Bronchial epithelial cell (primary cell): Measurements from ENCODE around the gene DLX5. TPM values are rescaled to one million over a fixed set of nuclear protein-coding genes. Genes with fewer than 3 reads are reported as not detected.

ENCODE experiments used
- DNase-seq: peaks from one replicate; pipeline ENCODE4 v3.0.0-alpha.2; 2010; ENCODE audit warnings: low read depth
- FAIRE-seq: peaks from 2 replicates; lab custom pipeline; 2011; peaks lifted over from hg19 to GRCh38; lab: Jason Lieb, UNC
- H3K27me3 ChIP-seq: 2 replicates; pipeline ENCODE4 v1.5.1; 2011; ENCODE audit warnings: low read length; ENCODE audit not compliant: control insufficient read depth, insufficient read depth
- H3K36me3 ChIP-seq: 2 replicates; pipeline ENCODE4 v1.5.1; 2011; ENCODE audit warnings: low read length; ENCODE audit not compliant: control insufficient read depth, insufficient read depth
- H3K4me3 ChIP-seq: 2 replicates; pipeline ENCODE4 v1.5.1; 2011; ENCODE audit warnings: mild to moderate bottlenecking, low read depth, low read length, control low read depth
- total RNA-seq: library from RNA; depleted of rRNA; stranded (reverse); fragments of >200 nt; gene quantifications from 2 replicates; pipeline ENCODE4 v1.2.1, GENCODE V29; 2014
- TF ChIP-seq, protein P1 (sequence below): IDR thresholded peaks from 2 replicates; pipeline ENCODE4 v1.5.1; 2011; ENCODE audit warnings: mild to moderate bottlenecking, moderate library complexity, low read length, control low read depth, inconsistent platforms; ENCODE audit not compliant: insufficient read depth, severe bottlenecking

The DLX5 gene
- total RNA-seq, 1 donor from 2014 or later, result not detected

GRCh38 chr7:97002555-97003261 is 21.9 kb downstream of the DLX5 start:
- TF ChIP-seq, protein P1, sequence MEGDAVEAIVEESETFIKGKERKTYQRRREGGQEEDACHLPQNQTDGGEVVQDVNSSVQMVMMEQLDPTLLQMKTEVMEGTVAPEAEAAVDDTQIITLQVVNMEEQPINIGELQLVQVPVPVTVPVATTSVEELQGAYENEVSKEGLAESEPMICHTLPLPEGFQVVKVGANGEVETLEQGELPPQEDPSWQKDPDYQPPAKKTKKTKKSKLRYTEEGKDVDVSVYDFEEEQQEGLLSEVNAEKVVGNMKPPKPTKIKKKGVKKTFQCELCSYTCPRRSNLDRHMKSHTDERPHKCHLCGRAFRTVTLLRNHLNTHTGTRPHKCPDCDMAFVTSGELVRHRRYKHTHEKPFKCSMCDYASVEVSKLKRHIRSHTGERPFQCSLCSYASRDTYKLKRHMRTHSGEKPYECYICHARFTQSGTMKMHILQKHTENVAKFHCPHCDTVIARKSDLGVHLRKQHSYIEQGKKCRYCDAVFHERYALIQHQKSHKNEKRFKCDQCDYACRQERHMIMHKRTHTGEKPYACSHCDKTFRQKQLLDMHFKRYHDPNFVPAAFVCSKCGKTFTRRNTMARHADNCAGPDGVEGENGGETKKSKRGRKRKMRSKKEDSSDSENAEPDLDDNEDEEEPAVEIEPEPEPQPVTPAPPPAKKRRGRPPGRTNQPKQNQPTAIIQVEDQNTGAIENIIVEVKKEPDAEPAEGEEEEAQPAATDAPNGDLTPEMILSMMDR, result no peak
- H3K4me3 ChIP-seq, result no peak overlapping the region
- peaks cover 76% of the 10 kb centered on the region for H3K27me3 ChIP-seq
- DNase-seq, result no peak
- FAIRE-seq, result no peak
- H3K36me3 ChIP-seq, result no peaks in the 10 kb centered on the region

GRCh38 chr7:97001656-97002554 is 22.7 kb downstream of the DLX5 start:
- DNase-seq, result no peak
- H3K4me3 ChIP-seq, result no peak overlapping the region
- no peaks in the 10 kb centered on the region for H3K36me3 ChIP-seq
- FAIRE-seq, result no peak
- peaks cover 77% of the 10 kb centered on the region for H3K27me3 ChIP-seq
- TF ChIP-seq, protein P1, result no peak

DNA sequence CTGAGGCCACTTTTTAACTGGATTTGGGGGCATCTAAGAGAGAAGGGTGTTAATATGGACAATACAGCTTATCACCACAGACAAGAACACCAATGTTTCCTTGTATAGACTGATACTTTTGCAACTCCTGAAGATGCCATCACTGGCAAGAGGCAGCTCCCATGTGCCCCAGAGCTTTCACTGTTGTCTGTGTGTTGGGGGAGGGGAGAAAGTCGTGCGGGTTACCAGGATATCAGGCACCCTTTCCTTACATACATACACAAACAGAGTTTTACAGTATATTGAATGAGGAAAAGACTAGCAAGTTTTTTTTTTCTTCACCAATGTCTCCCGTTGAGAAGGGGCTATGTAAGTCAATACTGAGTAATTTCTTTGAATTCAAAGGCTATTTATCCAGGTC is 23.4 kb downstream of the DLX5 start:
- H3K27me3 ChIP-seq, result peaks cover 76% of the 10 kb centered on the region
- FAIRE-seq, result no peak

GRCh38 chr7:96998744-96999143 is 25.9 kb downstream of the DLX5 start:
- Histone ChIP-seq H3K4me3 (no peak overlapping the region), H3K36me3 (no peaks in the 10 kb centered on the region), H3K27me3 (peaks cover 73% of the 10 kb centered on the region)
- DNase-seq (no peak), FAIRE-seq (no peak)
- TF ChIP-seq, protein P1, result no peak

More for the DNA sequence above, 23.4 kb downstream of the DLX5 start:
- Histone ChIP-seq H3K4me3 (no peak overlapping the region), H3K36me3 (no peaks in the 10 kb centered on the region)
- no peak for DNase-seq
- TF ChIP-seq, protein P1, result no peak

DNA sequence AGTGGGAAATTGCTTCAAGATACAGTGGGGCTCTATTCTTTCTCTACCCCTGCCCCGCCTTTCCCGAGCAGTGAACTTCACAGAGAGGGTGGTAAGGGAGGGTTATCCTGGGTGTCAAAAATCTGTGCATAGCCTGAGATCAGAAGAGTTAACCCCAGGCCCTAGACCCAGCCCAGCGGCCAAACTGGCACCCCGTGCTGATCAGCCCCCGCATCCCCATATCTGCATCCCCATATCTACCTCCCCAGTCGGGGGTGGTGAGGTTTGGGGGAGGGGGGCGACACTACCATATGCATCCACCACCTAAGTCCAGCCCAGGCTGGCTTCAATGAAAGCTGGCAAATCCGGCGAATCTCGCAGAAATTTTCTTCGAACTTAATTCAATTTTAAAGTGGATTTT is 26.3 kb downstream of the DLX5 start:
- Histone ChIP-seq H3K36me3 (no peaks in the 10 kb centered on the region), H3K4me3 (no peak overlapping the region), H3K27me3 (peaks cover 73% of the 10 kb centered on the region)
- TF ChIP-seq, protein P1, result no peak
- FAIRE-seq, result no peak
- no peak for DNase-seq
